Keratinocyte (primary cell): ENCODE measurements around the gene HCCS. TPM values are rescaled to one million over a fixed set of nuclear protein-coding genes. Genes with fewer than 3 reads are reported as not detected.

Experiments
- DNase-seq: peaks from one replicate; pipeline ENCODE4 v3.0.0-alpha.2; 2011; ENCODE audit warnings: low read depth, missing footprints, low spot score
- FAIRE-seq: peaks from 2 replicates; lab custom pipeline; 2011; peaks lifted over from hg19 to GRCh38; lab: Jason Lieb, UNC
- H2AFZ ChIP-seq: 2 replicates; pipeline ENCODE4 v1.6.0; 2012; ENCODE audit warnings: low read length, control low read depth, inconsistent platforms; ENCODE audit not compliant: control insufficient read depth
- H3K27ac ChIP-seq: 2 replicates; pipeline ENCODE4 v1.5.1; 2011; ENCODE audit warnings: low read length; ENCODE audit not compliant: control insufficient read depth, insufficient read depth
- H3K27me3 ChIP-seq: 3 replicates; pipeline ENCODE4 v1.6.0; 2011; ENCODE audit warnings: low read length; ENCODE audit not compliant: control insufficient read depth, insufficient read depth; ENCODE audit errors: extremely low read depth
- H3K36me3 ChIP-seq, 2 experiments: 2 replicates in 1 of 2; 3 replicates in 1 of 2; pipeline ENCODE4 v1.5.1; 2011; ENCODE audit warnings: low read length in 2 of 2, mild to moderate bottlenecking in 1 of 2; ENCODE audit not compliant: control insufficient read depth in 2 of 2, insufficient read depth in 2 of 2; ENCODE audit errors: extremely low read depth in 1 of 2
- H3K4me1 ChIP-seq: 3 replicates; pipeline ENCODE4 v1.5.1; 2011; ENCODE audit warnings: low read length; ENCODE audit not compliant: control insufficient read depth, insufficient read depth; ENCODE audit errors: extremely low read depth
- H3K4me2 ChIP-seq: 3 replicates; pipeline ENCODE4 v1.6.0; 2011; ENCODE audit warnings: low read depth, low read length; ENCODE audit not compliant: control insufficient read depth, insufficient read depth; ENCODE audit errors: extremely low read depth
- H3K4me3 ChIP-seq, 3 experiments: fragments of 200-600 bp in 1 of 3; sonication (generic) in 1 of 3; 2 replicates in 2 of 3; 3 replicates in 1 of 3; pipeline ENCODE4 v1.5.1; 2011 to 2016; ENCODE audit warnings: low read length in 3 of 3, mild to moderate bottlenecking in 3 of 3, control low read depth in 2 of 3, inconsistent platforms in 1 of 3, low read depth in 1 of 3, mixed read lengths in 1 of 3, mixed run types in 1 of 3, moderate library complexity in 1 of 3; ENCODE audit not compliant: control insufficient read depth in 2 of 3, insufficient read depth in 2 of 3; ENCODE audit errors: extremely low read depth in 1 of 3
- H3K79me2 ChIP-seq: 2 replicates; pipeline ENCODE4 v1.6.0; 2012; ENCODE audit warnings: low read length; ENCODE audit not compliant: control insufficient read depth, insufficient read depth
- H3K9ac ChIP-seq: 3 replicates; pipeline ENCODE4 v1.6.0; 2011; ENCODE audit warnings: low read length; ENCODE audit not compliant: control insufficient read depth, insufficient read depth; ENCODE audit errors: extremely low read depth
- H3K9me1 ChIP-seq: 3 replicates; pipeline ENCODE4 v1.6.0; 2011; ENCODE audit warnings: low read length; ENCODE audit not compliant: control insufficient read depth, insufficient read depth; ENCODE audit errors: extremely low read depth
- H3K9me3 ChIP-seq: 2 replicates; pipeline ENCODE4 v1.5.1; 2012; ENCODE audit warnings: low read depth, low read length; ENCODE audit not compliant: control insufficient read depth
- H4K20me1 ChIP-seq: 3 replicates; pipeline ENCODE4 v1.6.0; 2011; ENCODE audit warnings: low read length; ENCODE audit not compliant: control insufficient read depth, insufficient read depth; ENCODE audit errors: extremely low read depth
- EZH2 ChIP-seq: IDR thresholded peaks from one replicate; pipeline ENCODE4 v1.6.1; 2012; ENCODE audit warnings: inconsistent platforms, mild to moderate bottlenecking, low read length, moderate library complexity
- dilution Hi-C: fragments of 300-500 bp; cut with MboI; formaldehyde crosslinking; loops from one replicate; pipeline ENCODE4 v1.7.0; 2020; ENCODE audit warnings: low sequenced_read_pairs; ENCODE audit not compliant: extremely low pct_ligation_motif_present
- polyA plus RNA-seq, 5 experiments: library from polyadenylated mRNA; depleted of rRNA in 3 of 5; stranded (reverse) in 3 of 5; stranded (forward) in 1 of 5; unstranded in 1 of 5; fragments of >200 nt; gene quantifications; 1 replicate in 1 of 5; 2 replicates in 3 of 5; 3 replicates in 1 of 5; pipeline versions ENCODE4 v1.2.1 to v1.2.3, GENCODE V29; 2011 to 2012; ENCODE audit warnings: missing spikeins in 2 of 5, low read depth in 1 of 5, low replicate concordance in 1 of 5
- TF ChIP-seq, protein P1 (sequence below), 3 experiments: IDR thresholded peaks in 1 of 3; conservative IDR thresholded peaks in 1 of 3; optimal IDR thresholded peaks in 1 of 3; 2 replicates in 2 of 3; 3 replicates in 1 of 3; pipeline versions ENCODE3 to v1.5.1; 2011; ENCODE audit warnings: low read length in 3 of 3, mild to moderate bottlenecking in 3 of 3, moderate library complexity in 2 of 3, control low read depth in 1 of 3, inconsistent platforms in 1 of 3; ENCODE audit not compliant: insufficient read depth in 2 of 3; ENCODE audit errors: extremely low read depth in 1 of 3

HCCS gene
- polyA plus RNA-seq, 1 donor (not counting 4 experiments of a cell fraction or from before 2014, with no cell fraction given): 45.3 TPM

DNA sequence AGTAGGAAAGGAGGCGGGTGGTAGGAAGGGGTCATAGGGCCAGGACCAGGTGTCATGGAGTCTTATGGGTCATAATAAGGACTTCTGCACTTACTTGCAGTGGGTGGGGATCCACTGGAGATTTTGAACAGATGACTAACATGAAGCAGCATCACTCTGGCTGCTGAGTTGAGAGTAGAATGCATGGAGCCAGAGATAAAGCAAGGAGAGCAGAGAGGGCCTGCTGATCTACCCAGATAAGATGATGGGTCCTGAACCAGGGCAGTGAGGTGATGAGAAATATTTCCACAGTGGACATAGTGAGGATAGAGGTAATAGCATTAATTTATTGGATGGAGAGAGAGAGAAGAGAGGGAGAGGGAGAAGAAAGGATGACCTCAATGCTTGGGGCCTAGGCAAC lies 48.0 kb downstream of the HCCS start:
- Histone ChIP-seq H3K9me3 (no peaks in the 10 kb centered on the region), H3K9ac (no peak overlapping the region), H3K27me3 (no peaks in the 10 kb centered on the region), H4K20me1 (no peaks in the 10 kb centered on the region), H3K4me2 (no peak overlapping the region), H3K4me1 (no peaks in the 10 kb centered on the region), H2AFZ (no peak overlapping the region), H3K79me2 (no peaks in the 10 kb centered on the region), H3K36me3 (no peaks in the 10 kb centered on the region), H3K4me3 (no peak overlapping the region), H3K27ac (no peak overlapping the region), H3K9me1 (no peaks in the 10 kb centered on the region)
- TF ChIP-seq, protein P1, sequence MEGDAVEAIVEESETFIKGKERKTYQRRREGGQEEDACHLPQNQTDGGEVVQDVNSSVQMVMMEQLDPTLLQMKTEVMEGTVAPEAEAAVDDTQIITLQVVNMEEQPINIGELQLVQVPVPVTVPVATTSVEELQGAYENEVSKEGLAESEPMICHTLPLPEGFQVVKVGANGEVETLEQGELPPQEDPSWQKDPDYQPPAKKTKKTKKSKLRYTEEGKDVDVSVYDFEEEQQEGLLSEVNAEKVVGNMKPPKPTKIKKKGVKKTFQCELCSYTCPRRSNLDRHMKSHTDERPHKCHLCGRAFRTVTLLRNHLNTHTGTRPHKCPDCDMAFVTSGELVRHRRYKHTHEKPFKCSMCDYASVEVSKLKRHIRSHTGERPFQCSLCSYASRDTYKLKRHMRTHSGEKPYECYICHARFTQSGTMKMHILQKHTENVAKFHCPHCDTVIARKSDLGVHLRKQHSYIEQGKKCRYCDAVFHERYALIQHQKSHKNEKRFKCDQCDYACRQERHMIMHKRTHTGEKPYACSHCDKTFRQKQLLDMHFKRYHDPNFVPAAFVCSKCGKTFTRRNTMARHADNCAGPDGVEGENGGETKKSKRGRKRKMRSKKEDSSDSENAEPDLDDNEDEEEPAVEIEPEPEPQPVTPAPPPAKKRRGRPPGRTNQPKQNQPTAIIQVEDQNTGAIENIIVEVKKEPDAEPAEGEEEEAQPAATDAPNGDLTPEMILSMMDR (optimal IDR thresholded peaks at IDR 0.05 in 1 of 3, IDR thresholded peaks at IDR 0.05 in 1 of 3, conservative IDR thresholded peaks at IDR 0.05 in 1 of 3; ENCODE audit: extremely low read depth in 1 of 3, insufficient read depth in 2 of 3, low read length in 3 of 3): no peak
- no peak for TF ChIP-seq EZH2
- dilution Hi-C loops: loop anchor here (25.0 kb wide), 1 partner anchor 378 kb away; no protein-coding TSS in a partner anchor
- DNase-seq: no peak
- FAIRE-seq: no peak

DNA sequence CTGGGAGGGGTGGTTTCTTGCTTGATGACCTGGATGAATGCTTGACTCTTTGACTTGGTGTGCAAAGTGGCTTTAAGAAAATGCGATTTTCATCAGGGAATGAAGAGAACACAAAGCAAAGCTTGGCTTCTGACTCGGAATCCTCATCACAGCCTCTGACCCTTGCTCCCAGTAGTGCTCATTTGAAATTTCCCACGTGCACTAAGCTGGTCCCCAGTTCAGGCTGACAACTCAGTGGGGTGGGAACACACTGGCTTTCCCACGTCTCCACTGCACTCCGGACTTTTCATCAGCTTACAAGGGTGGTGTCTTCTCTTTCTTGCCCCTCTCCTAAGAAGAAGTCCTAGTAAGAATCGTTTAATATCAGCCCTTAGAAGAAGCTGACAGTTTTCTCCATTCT lies 53.3 kb downstream of the HCCS start:
- TF ChIP-seq EZH2: no peak
- TF ChIP-seq, protein P1 (optimal IDR thresholded peaks at IDR 0.05 in 1 of 3, IDR thresholded peaks at IDR 0.05 in 1 of 3, conservative IDR thresholded peaks at IDR 0.05 in 1 of 3; ENCODE audit: extremely low read depth in 1 of 3, insufficient read depth in 2 of 3, low read length in 3 of 3): no peak
- no peaks in the 10 kb centered on the region for H3K9me1 ChIP-seq
- H3K4me2 ChIP-seq: no peak overlapping the region
- no peak overlapping the region for H3K27ac ChIP-seq
- no peaks in the 10 kb centered on the region for H3K9me3 ChIP-seq
- no peaks in the 10 kb centered on the region for H3K36me3 ChIP-seq
- DNase-seq (no peak), FAIRE-seq (no peak)
- H3K27me3 ChIP-seq: no peaks in the 10 kb centered on the region
- no peak overlapping the region for H3K4me3 ChIP-seq
- dilution Hi-C loops: loop anchor here (25.0 kb wide), 1 partner anchor 373 kb away; no protein-coding TSS in a partner anchor
- H3K79me2 ChIP-seq: no peaks in the 10 kb centered on the region
- no peaks in the 10 kb centered on the region for H3K4me1 ChIP-seq
- no peak overlapping the region for H3K9ac ChIP-seq
- H2AFZ ChIP-seq: no peak overlapping the region
- H4K20me1 ChIP-seq: no peaks in the 10 kb centered on the region
